ENCODE measurements around the gene FKBP5. TPM values are rescaled to one million over a fixed set of nuclear protein-coding genes. Genes with fewer than 3 reads are reported as not detected.
A peak's percentile ranks its signal among the peaks of the same experiment; 100 is the strongest.

Gene FKBP5
- total and polyA plus RNA-seq, 2 donors from 2014 or later, result 45.6 to 267 TPM

GRCh38 chr6:35552285-35552917 is 136.3 kb downstream of the FKBP5 start:
- no peak for FAIRE-seq
- H3K9ac ChIP-seq (ENCODE audit: low read length in 3 of 3), result no peak overlapping the region
- DNase-seq, result peak in 1 of 5 donors; percentile 1
- intact Hi-C loops (cut with DNase I), result no loop called here
- H3K27ac ChIP-seq (ENCODE audit: low read depth in 2 of 2, low read length in 2 of 2), result no peak overlapping the region
- H3K36me3 ChIP-seq (ENCODE audit: control insufficient read depth in 2 of 3, insufficient read depth in 3 of 3, low read length in 3 of 3), result no peaks in the 10 kb centered on the region
- H3K4me3 ChIP-seq (ENCODE audit: low read length in 3 of 3), result no peak overlapping the region
- no peaks in the 10 kb centered on the region for H3K4me1 ChIP-seq (ENCODE audit: control insufficient read depth in 2 of 3, insufficient read depth in 2 of 3, low read depth in 1 of 3, low read length in 3 of 3)
- peak; percentile 56 for TF ChIP-seq CTCF (IDR thresholded peaks at IDR 0.05; ENCODE audit: borderline replicate concordance, extremely low read depth, insufficient read depth)
- H3K9me3 ChIP-seq (ENCODE audit: control insufficient read depth in 2 of 3, insufficient read depth in 1 of 3, low read length in 3 of 3), result peaks cover 0 to 9% (median 0%) of the 10 kb centered on the region in 3 donors
- H3K27me3 ChIP-seq (ENCODE audit: control insufficient read depth, insufficient read depth, low read length), result no peaks in the 10 kb centered on the region

GRCh38 chr6:35550437-35550836 is 138.3 kb downstream of the FKBP5 start:
- Histone ChIP-seq H3K4me3 (ENCODE audit: low read length in 3 of 3) (no peak overlapping the region), H3K27ac (ENCODE audit: low read depth in 2 of 2, low read length in 2 of 2) (no peak overlapping the region), H3K27me3 (ENCODE audit: control insufficient read depth, insufficient read depth, low read length) (no peaks in the 10 kb centered on the region), H3K36me3 (ENCODE audit: control insufficient read depth in 2 of 3, insufficient read depth in 3 of 3, low read length in 3 of 3) (no peaks in the 10 kb centered on the region), H3K4me1 (ENCODE audit: control insufficient read depth in 2 of 3, insufficient read depth in 2 of 3, low read depth in 1 of 3, low read length in 3 of 3) (no peaks in the 10 kb centered on the region), H3K9me3 (ENCODE audit: control insufficient read depth in 2 of 3, insufficient read depth in 1 of 3, low read length in 3 of 3) (peaks cover 0 to 9% (median 0%) of the 10 kb centered on the region in 3 donors), H3K9ac (ENCODE audit: low read length in 3 of 3) (no peak overlapping the region)
- no peak for TF ChIP-seq CTCF (IDR thresholded peaks at IDR 0.05; ENCODE audit: borderline replicate concordance, extremely low read depth, insufficient read depth)
- intact Hi-C loops (cut with DNase I), result no loop called here
- FAIRE-seq (no peak), DNase-seq (no peak)

- H3K27me3 ChIP-seq (ENCODE audit: control insufficient read depth, insufficient read depth, low read length), result no peaks in the 10 kb centered on the region
- no peaks in the 10 kb centered on the region for H3K4me1 ChIP-seq (ENCODE audit: control insufficient read depth in 2 of 3, insufficient read depth in 2 of 3, low read depth in 1 of 3, low read length in 3 of 3)
- FAIRE-seq (no peak), DNase-seq (no peak)
- no peak overlapping the region for H3K27ac ChIP-seq (ENCODE audit: low read depth in 2 of 2, low read length in 2 of 2)
- H3K4me3 ChIP-seq (ENCODE audit: low read length in 3 of 3), result no peak overlapping the region
- no peaks in the 10 kb centered on the region for H3K36me3 ChIP-seq (ENCODE audit: control insufficient read depth in 2 of 3, insufficient read depth in 3 of 3, low read length in 3 of 3)
- H3K9ac ChIP-seq (ENCODE audit: low read length in 3 of 3), result no peak overlapping the region
- peaks cover 0 to 9% (median 0%) of the 10 kb centered on the region in 3 donors for H3K9me3 ChIP-seq (ENCODE audit: control insufficient read depth in 2 of 3, insufficient read depth in 1 of 3, low read length in 3 of 3)
- TF ChIP-seq CTCF (IDR thresholded peaks at IDR 0.05; ENCODE audit: borderline replicate concordance, extremely low read depth, insufficient read depth), result no peak
- intact Hi-C loops (cut with DNase I), result no loop called here
Measured at GRCh38 chr6:35547676-35548075, 141.0 kb downstream of the FKBP5 start.

Data from kidney (tissue), 14 donors.